Measurements from ENCODE around the gene COL15A1.

Gene COL15A1

DNA sequence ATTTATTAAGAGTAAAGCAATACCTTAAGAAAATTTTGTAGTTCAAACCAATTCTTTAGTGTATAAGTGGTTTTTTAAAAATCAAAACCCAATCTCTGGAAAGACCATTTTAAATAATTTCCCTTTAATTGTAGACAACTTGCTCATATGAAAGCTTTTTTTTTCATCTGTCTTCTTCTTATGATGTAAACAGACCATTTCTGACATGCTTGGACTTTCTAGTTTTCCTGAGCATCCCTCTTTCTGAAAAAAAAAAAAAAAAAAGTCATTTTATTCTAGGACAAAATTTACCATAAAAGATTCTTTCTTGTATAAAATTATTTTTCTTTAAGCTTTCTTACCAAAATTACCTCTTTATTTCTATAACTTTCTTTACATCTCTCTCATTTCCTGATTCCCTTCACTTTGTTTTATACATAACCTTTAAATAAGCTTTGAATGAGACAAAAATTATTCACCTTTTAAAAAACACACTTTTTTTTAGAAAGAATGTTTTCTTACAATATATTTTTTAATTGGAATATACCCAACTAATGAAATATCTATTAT is 67.5 kb downstream of the COL15A1 start:
- H3K4me3 ChIP-seq (ENCODE audit: low read depth, low read length), result no peak overlapping the region
- H3K9me3 ChIP-seq (ENCODE audit: control insufficient read depth, insufficient read depth, low read length), result no peaks in the 10 kb centered on the region
- H3K27me3 ChIP-seq (ENCODE audit: control insufficient read depth, insufficient read depth, low read length), result no peaks in the 10 kb centered on the region
- H3K36me3 ChIP-seq (ENCODE audit: control insufficient read depth, insufficient read depth, low read length), result no peaks in the 10 kb centered on the region
- no peak overlapping the region for H3K9ac ChIP-seq (ENCODE audit: low read depth, low read length)
- H3K4me1 ChIP-seq (ENCODE audit: control insufficient read depth, insufficient read depth, low read length), result no peaks in the 10 kb centered on the region

DNA sequence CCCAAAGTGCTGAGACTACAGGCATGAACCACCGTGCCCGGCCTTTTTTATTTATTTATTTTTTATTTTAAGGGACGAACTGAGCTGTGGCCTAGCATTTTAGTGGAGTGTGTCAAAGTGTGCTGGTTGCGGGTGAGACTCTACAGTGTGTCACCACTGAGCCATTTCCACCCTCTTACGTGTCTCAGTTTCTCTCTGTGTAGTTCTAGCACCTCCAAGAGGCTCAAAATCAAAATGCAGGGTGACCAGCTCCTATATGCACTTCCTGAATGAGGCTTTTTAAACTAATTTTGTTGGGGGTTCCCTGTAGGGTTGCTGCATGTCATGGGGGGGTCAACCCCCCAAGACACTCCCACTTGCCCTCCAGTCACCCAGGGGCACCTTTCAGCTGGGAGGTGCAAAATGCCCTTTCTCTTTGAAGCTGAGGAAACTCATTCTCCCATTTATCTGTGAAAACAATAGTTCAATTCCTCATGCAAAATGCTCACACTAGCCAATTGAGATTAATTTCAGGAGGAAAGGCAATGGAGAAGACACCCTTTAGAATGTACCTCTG is 69.3 kb downstream of the COL15A1 start:
- Histone ChIP-seq H3K9ac (ENCODE audit: low read depth, low read length) (no peak overlapping the region), H3K4me3 (ENCODE audit: low read depth, low read length) (no peak overlapping the region), H3K4me1 (ENCODE audit: control insufficient read depth, insufficient read depth, low read length) (no peaks in the 10 kb centered on the region), H3K27me3 (ENCODE audit: control insufficient read depth, insufficient read depth, low read length) (no peaks in the 10 kb centered on the region), H3K36me3 (ENCODE audit: control insufficient read depth, insufficient read depth, low read length) (no peaks in the 10 kb centered on the region), H3K9me3 (ENCODE audit: control insufficient read depth, insufficient read depth, low read length) (no peaks in the 10 kb centered on the region)

DNA sequence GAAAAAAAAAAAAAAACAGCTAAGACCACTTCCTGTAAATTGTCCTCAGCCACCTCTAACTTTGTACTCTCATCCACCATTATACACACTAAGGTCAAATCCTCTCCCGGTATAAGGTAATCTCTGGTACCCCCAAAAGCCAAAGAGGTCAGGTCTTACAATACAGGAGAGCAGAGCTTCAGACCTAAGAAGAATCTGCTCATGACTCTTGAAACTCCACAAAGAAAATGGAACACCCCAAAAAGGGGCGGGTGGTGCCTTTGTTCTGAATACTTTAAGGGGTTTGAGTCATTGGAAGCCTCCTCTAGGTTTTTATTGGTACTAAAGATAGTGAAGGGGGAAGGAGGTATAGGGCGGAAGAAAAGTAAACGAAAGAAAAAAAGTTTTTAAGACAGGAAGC is 69.8 kb downstream of the COL15A1 start:
- H3K4me3 ChIP-seq (ENCODE audit: low read depth, low read length), result no peak overlapping the region
- H3K9ac ChIP-seq (ENCODE audit: low read depth, low read length), result no peak overlapping the region
- no peaks in the 10 kb centered on the region for H3K27me3 ChIP-seq (ENCODE audit: control insufficient read depth, insufficient read depth, low read length)
- H3K9me3 ChIP-seq (ENCODE audit: control insufficient read depth, insufficient read depth, low read length), result no peaks in the 10 kb centered on the region
- H3K4me1 ChIP-seq (ENCODE audit: control insufficient read depth, insufficient read depth, low read length), result no peaks in the 10 kb centered on the region
- H3K36me3 ChIP-seq (ENCODE audit: control insufficient read depth, insufficient read depth, low read length), result no peaks in the 10 kb centered on the region

DNA sequence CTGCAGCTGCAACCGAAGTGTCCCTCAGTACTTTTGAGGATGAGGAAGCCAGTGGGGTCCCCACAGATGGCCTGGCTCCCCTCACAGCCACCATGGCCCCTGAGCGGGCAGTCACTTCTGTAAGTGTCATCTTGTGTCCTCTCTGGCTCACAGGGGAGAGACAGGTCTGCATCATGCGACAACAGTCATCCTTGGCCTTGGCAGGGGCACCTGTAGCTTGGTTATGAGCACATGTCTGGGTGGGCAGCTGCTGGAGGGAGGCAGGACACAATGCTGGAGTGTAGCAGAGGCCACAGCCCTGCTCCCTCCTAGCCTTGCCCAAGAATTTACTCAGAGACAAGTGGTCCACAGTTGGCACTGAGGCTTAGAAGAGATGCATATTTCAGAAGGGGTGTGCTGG is 71.7 kb downstream of the COL15A1 start:
- no peaks in the 10 kb centered on the region for H3K9me3 ChIP-seq (ENCODE audit: control insufficient read depth, insufficient read depth, low read length)
- H3K27me3 ChIP-seq (ENCODE audit: control insufficient read depth, insufficient read depth, low read length), result no peaks in the 10 kb centered on the region
- no peaks in the 10 kb centered on the region for H3K36me3 ChIP-seq (ENCODE audit: control insufficient read depth, insufficient read depth, low read length)
- no peak overlapping the region for H3K9ac ChIP-seq (ENCODE audit: low read depth, low read length)
- no peak overlapping the region for H3K4me3 ChIP-seq (ENCODE audit: low read depth, low read length)
- no peaks in the 10 kb centered on the region for H3K4me1 ChIP-seq (ENCODE audit: control insufficient read depth, insufficient read depth, low read length)

DNA sequence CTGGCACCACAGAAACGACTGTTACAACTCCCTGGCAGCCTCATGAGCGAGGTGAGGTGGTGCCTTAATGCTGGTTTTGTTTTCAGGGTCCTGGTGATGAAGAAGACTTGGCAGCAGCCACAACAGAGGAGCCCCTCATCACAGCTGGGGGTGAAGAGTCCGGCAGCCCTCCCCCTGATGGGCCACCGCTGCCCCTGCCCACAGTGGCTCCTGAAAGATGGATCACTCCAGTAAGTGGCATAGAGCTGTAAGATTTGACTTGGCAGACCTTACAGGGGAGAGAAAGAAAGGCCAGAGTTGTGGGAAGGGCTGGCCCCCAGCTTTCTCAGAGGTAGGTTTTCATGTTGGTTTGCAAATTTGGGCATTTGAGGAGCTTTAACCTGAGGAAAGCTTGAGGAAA is 72.2 kb downstream of the COL15A1 start:
- H3K9me3 ChIP-seq (ENCODE audit: control insufficient read depth, insufficient read depth, low read length), result no peaks in the 10 kb centered on the region

DNA sequence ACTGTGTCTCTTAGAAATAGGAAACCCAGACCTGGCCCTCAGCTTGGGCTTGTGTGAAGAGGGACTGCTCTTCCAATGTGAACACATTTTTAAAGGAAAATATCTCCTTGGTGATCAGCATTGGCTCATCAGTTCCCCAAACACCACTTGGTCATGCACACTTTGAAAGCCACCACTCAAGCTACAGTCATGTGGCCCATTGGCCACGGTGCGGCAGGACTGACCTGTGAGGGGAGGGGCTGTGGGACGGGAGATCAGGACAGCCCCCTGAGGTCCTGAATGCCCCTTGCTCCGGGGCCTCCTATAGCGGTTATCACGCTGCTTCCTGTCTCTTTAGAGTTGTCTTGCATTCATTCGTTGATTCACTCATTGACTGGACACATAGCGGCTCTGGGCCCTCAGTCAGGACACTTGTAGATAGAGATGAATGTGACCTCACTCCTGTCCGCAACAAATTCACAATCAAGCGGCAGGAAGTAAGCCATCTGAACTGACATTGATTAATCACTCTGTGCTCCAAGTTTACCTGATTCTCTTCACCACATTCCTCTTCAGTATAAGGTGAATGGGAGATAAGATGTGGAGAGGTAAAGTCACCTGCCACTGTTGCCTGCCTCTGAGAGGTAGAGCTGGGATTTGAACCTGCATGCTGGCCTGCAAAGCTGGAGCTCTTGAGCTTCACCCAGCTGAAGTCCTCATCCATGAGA is 73.1 kb downstream of the COL15A1 start:
- H3K9ac ChIP-seq (ENCODE audit: low read depth, low read length), result no peak overlapping the region
- no peaks in the 10 kb centered on the region for H3K36me3 ChIP-seq (ENCODE audit: control insufficient read depth, insufficient read depth, low read length)

More for the DNA sequence above, 72.2 kb downstream of the COL15A1 start:
- no peaks in the 10 kb centered on the region for H3K4me1 ChIP-seq (ENCODE audit: control insufficient read depth, insufficient read depth, low read length)
- no peak overlapping the region for H3K4me3 ChIP-seq (ENCODE audit: low read depth, low read length)
- no peak overlapping the region for H3K9ac ChIP-seq (ENCODE audit: low read depth, low read length)
- H3K36me3 ChIP-seq (ENCODE audit: control insufficient read depth, insufficient read depth, low read length), result no peaks in the 10 kb centered on the region
- H3K27me3 ChIP-seq (ENCODE audit: control insufficient read depth, insufficient read depth, low read length), result no peaks in the 10 kb centered on the region

DNA sequence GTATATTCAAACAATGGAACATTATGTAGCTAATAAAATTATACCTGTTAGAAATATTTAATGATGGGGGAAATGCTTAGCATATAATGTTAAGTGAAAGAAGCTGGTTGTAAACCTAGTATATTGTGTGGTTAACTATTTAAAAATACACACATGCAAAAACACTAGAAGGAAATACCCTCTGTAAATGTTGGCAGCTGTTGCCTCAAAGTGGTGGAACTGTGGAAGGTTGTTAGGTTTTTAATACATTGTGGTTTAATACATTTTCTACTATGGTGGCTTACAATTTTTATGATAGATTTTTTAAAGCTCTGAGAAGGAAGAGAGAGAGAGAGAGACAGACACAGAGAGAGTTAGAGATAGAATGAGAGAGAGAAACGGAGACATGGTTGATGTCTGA is 74.9 kb downstream of the COL15A1 start:
- H3K9ac ChIP-seq (ENCODE audit: low read depth, low read length), result no peak overlapping the region
- no peak overlapping the region for H3K4me3 ChIP-seq (ENCODE audit: low read depth, low read length)
- H3K36me3 ChIP-seq (ENCODE audit: control insufficient read depth, insufficient read depth, low read length), result no peaks in the 10 kb centered on the region
- H3K9me3 ChIP-seq (ENCODE audit: control insufficient read depth, insufficient read depth, low read length), result no peaks in the 10 kb centered on the region
- no peaks in the 10 kb centered on the region for H3K27me3 ChIP-seq (ENCODE audit: control insufficient read depth, insufficient read depth, low read length)
- H3K4me1 ChIP-seq (ENCODE audit: control insufficient read depth, insufficient read depth, low read length), result no peaks in the 10 kb centered on the region

More for the DNA sequence above, 73.1 kb downstream of the COL15A1 start:
- no peaks in the 10 kb centered on the region for H3K4me1 ChIP-seq (ENCODE audit: control insufficient read depth, insufficient read depth, low read length)
- no peak overlapping the region for H3K4me3 ChIP-seq (ENCODE audit: low read depth, low read length)
- no peaks in the 10 kb centered on the region for H3K27me3 ChIP-seq (ENCODE audit: control insufficient read depth, insufficient read depth, low read length)
- H3K9me3 ChIP-seq (ENCODE audit: control insufficient read depth, insufficient read depth, low read length), result no peaks in the 10 kb centered on the region

DNA sequence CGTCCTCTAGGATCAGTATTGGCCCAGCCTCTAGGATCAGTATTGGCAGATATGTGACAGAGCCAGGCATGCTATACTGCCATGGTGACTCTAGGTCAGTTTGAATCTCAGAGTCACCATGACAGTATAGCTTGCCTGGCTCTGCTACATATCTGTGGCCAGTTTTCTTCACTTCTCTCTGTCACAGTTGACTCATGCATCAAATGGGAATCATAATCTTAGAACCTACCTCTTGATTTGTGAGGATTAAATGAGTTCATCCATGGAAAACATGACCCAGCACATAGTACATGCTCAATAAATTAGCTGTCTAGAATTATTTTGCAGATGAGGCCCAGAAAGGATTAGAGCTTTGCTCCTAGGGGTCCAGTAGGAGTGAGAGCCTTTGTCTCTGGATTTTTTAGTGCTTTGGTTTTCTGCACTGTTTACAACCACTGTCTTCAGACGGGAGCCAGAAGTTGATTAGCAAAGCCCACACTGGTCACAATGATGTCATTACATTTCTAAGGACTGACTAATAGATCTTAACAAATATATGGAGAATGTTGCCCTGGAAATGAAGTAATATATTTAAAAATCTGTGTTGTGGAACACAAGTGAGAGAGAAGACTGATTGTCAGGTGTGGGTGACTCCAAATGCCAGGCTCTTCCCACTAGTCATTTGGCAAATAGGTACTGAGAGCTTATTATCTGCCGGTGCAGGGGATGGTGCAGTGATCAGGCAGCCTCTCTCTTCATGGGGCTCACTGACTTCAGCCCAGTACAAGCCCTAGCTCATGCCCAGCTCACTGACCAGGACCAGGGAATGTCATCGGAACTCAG is 76.0 kb downstream of the COL15A1 start:
- no peaks in the 10 kb centered on the region for H3K27me3 ChIP-seq (ENCODE audit: control insufficient read depth, insufficient read depth, low read length)
- H3K9ac ChIP-seq (ENCODE audit: low read depth, low read length), result no peak overlapping the region
- no peaks in the 10 kb centered on the region for H3K9me3 ChIP-seq (ENCODE audit: control insufficient read depth, insufficient read depth, low read length)
- no peaks in the 10 kb centered on the region for H3K4me1 ChIP-seq (ENCODE audit: control insufficient read depth, insufficient read depth, low read length)
- H3K4me3 ChIP-seq (ENCODE audit: low read depth, low read length), result no peak overlapping the region
- H3K36me3 ChIP-seq (ENCODE audit: control insufficient read depth, insufficient read depth, low read length), result no peaks in the 10 kb centered on the region

DNA sequence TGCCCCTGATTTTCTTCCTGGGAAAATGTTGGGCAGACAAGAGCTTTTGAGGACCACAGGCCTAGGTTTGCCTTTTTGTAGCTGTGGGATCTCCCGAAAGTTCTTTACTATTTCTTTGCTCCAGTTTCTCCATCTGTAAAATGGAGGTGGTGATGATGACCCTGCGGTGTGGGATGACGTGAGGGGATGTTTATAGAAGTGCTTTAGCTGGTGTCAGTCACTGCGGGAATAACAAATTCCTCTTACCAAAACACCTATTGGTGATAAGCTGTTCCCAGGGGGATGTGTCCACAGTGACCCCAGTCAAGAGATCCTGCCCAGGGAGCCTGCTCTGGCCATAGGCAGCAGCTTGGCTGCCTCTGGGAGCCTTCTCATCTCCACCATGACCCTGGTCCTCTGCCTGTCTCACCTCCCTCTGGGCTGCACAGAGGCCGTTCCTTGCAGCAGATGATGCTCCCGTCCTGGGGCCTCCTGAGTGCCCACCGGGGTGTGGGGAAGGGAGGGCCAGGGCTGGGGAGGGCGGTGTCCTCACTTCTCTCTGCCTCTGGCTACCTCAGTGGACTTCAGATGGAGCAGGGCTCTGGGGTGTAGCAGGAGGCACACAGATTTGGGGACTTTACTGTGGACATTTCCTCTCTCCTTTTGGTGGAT is 77.2 kb downstream of the COL15A1 start:
- Histone ChIP-seq H3K4me3 (ENCODE audit: low read depth, low read length) (no peak overlapping the region), H3K9ac (ENCODE audit: low read depth, low read length) (no peak overlapping the region), H3K4me1 (ENCODE audit: control insufficient read depth, insufficient read depth, low read length) (no peaks in the 10 kb centered on the region), H3K36me3 (ENCODE audit: control insufficient read depth, insufficient read depth, low read length) (no peaks in the 10 kb centered on the region), H3K27me3 (ENCODE audit: control insufficient read depth, insufficient read depth, low read length) (no peaks in the 10 kb centered on the region), H3K9me3 (ENCODE audit: control insufficient read depth, insufficient read depth, low read length) (no peaks in the 10 kb centered on the region)

DNA sequence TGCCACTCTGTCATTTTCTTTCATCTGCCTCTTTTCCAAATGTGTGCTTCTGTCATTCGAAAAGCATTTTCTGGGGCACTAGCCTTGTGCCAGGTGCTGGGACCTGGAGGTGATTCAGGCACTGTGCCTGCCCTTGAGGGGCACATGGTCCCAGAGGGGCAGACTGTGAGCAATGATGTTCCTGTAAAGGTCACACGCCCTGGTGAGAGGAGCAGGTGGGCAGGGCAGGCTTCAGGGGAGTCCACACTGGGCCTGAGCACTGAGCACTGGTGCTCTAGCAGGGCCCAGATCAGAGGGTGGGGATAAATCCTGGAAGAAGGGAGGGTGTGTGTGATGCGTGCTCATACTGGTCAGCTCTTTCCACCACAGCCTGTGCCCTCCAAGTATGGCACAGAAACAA is 77.8 kb downstream of the COL15A1 start:
- no peaks in the 10 kb centered on the region for H3K9me3 ChIP-seq (ENCODE audit: control insufficient read depth, insufficient read depth, low read length)
- no peaks in the 10 kb centered on the region for H3K27me3 ChIP-seq (ENCODE audit: control insufficient read depth, insufficient read depth, low read length)
- H3K36me3 ChIP-seq (ENCODE audit: control insufficient read depth, insufficient read depth, low read length), result no peaks in the 10 kb centered on the region
- H3K4me1 ChIP-seq (ENCODE audit: control insufficient read depth, insufficient read depth, low read length), result no peaks in the 10 kb centered on the region
- no peak overlapping the region for H3K4me3 ChIP-seq (ENCODE audit: low read depth, low read length)
- H3K9ac ChIP-seq (ENCODE audit: low read depth, low read length), result no peak overlapping the region

DNA sequence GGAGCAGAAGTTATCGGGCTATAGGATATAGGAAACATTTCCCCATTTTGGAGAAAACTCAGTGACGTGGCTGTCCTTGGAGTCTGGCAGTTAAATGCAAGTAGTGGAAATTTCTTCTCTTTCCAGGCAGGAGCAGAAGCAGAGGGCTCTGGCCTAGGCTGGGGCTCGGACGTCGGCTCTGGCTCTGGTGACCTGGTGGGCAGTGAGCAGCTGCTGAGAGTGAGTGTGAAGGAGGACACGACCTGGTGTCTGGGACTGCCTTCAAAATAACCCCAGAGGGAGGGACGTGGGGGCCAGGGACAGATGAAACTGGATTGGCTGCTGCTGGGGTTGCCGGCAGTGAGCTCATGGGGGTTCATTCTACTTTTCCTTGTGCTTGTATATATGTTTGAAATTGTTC is 79.5 kb downstream of the COL15A1 start:
- no peak overlapping the region for H3K9ac ChIP-seq (ENCODE audit: low read depth, low read length)
- no peaks in the 10 kb centered on the region for H3K4me1 ChIP-seq (ENCODE audit: control insufficient read depth, insufficient read depth, low read length)
- H3K9me3 ChIP-seq (ENCODE audit: control insufficient read depth, insufficient read depth, low read length), result no peaks in the 10 kb centered on the region
- H3K27me3 ChIP-seq (ENCODE audit: control insufficient read depth, insufficient read depth, low read length), result no peaks in the 10 kb centered on the region
- H3K36me3 ChIP-seq (ENCODE audit: control insufficient read depth, insufficient read depth, low read length), result no peaks in the 10 kb centered on the region
- no peak overlapping the region for H3K4me3 ChIP-seq (ENCODE audit: low read depth, low read length)
